ENCODE results near the gene PCSK7.

GRCh38 chr11:117191680-117192400 lies 40.0 kb downstream of the PCSK7 start:
- no peak for TF ChIP-seq PATZ1 (CRISPR knock-in tag; IDR thresholded peaks at IDR 0.05; ENCODE audit: borderline replicate concordance)
- no peak for TF ChIP-seq TCF4 (CRISPR knock-in tag; IDR thresholded peaks at IDR 0.05; ENCODE audit: borderline replicate concordance)
- TF ChIP-seq TSHZ2 (CRISPR knock-in tag; IDR thresholded peaks at IDR 0.05) = no peak
- no peak for TF ChIP-seq CSRNP3 (CRISPR knock-in tag; IDR thresholded peaks at IDR 0.05)
- no peak for TF ChIP-seq ZNF70 (CRISPR knock-in tag; IDR thresholded peaks at IDR 0.05)

Data from SK-N-SH treated with all-trans-retinoic acid at 6 μM for 48 hours (cell line).